ENCODE measurements around the gene CASZ1. TPM values are rescaled to one million over a fixed set of nuclear protein-coding genes. Genes with fewer than 3 reads are reported as not detected.

CASZ1 gene
- total RNA-seq, 1 experiment from 2014 or later: 3.9 TPM

DNA sequence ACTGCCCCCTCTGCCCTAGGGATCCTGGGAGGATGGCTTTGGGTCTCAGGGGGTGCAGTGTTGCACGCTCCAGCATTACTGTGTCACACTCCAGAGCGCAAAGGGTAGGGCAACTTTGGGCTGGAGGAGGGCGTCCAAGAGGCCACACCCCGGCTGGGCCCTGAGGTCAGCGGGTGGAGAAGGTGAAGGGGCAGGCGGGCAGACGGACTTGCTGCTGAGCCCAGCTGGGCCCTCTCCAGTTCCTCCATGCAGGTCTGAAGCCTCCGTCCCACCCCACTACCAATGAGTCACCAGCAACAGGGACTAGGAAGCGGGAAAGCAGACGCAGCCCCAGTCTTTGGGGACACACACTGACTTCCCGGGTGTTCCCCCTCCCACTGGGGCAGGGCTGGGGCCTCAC is 116.0 kb downstream of the CASZ1 start:
- H3K4me3 Mint-ChIP-seq: no peak overlapping the region
- Histone ChIP-seq H4K20me1 (ENCODE audit: control insufficient read depth, insufficient read depth, insufficient read length) (peaks cover 2% of the 10 kb centered on the region), H3K27me3 (ENCODE audit: insufficient read depth, low read length) (no peaks in the 10 kb centered on the region), H2BK5ac (ENCODE audit: insufficient read length, low read length) (no peak overlapping the region), H4K8ac (replicated peaks; ENCODE audit: insufficient read length, low read depth, low read length) (no peak overlapping the region), H3K23ac (ENCODE audit: insufficient read length, low read depth, low read length) (no peak overlapping the region), H3K23me2 (ENCODE audit: insufficient read length, low read depth, low read length, poor library complexity, severe bottlenecking) (no peaks in the 10 kb centered on the region), H2BK20ac (ENCODE audit: low read depth, low read length, poor library complexity, severe bottlenecking) (no peak overlapping the region), H2BK120ac (ENCODE audit: low read depth, low read length, poor library complexity, severe bottlenecking) (no peak overlapping the region), H3K4ac (ENCODE audit: low read depth, low read length) (no peak overlapping the region), H4K5ac (ENCODE audit: insufficient read length, low read depth, low read length) (no peak overlapping the region), H3T11ph (ENCODE audit: low read length) (no peak overlapping the region), H3K4me2 (ENCODE audit: insufficient read depth, insufficient read length, low read length) (no peak overlapping the region), H2AK5ac (ENCODE audit: insufficient read length, low read length) (no peak overlapping the region), H3K27ac (ENCODE audit: insufficient read length, low read depth, low read length) (no peak overlapping the region), H3K79me2 (ENCODE audit: insufficient read depth, low read length) (no peaks in the 10 kb centered on the region), H3K4me1 (ENCODE audit: insufficient read depth, low read length) (peaks cover 4% of the 10 kb centered on the region; the same call in 1 of the 2 replicates), H4K91ac (ENCODE audit: insufficient read length, low read depth, low read length) (no peak overlapping the region), H2BK15ac (ENCODE audit: low read depth, low read length) (no peak overlapping the region), H3K9ac (ENCODE audit: extremely low read depth, insufficient read length, low read length) (no peak overlapping the region), H2AFZ (ENCODE audit: low read length) (no peak overlapping the region), H3K56ac (ENCODE audit: insufficient read length, low read depth, low read length) (no peak overlapping the region), H3K9me3 (ENCODE audit: control insufficient read depth, low read depth, low read length) (no peaks in the 10 kb centered on the region), H3K14ac (ENCODE audit: insufficient read depth, low read length) (no peak overlapping the region; the same call in 1 of the 2 replicates), H3K18ac (ENCODE audit: insufficient read length, low read depth, low read length) (no peak overlapping the region), H3K79me1 (ENCODE audit: insufficient read depth, low read depth, low read length, poor library complexity, severe bottlenecking) (no peaks in the 10 kb centered on the region), H2BK12ac (ENCODE audit: insufficient read length, low read depth, low read length) (no peak overlapping the region)
- H3K27me3 Mint-ChIP-seq (ENCODE audit: low read depth): no peaks in the 10 kb centered on the region
- no peak for TF ChIP-seq CTCF (conservative IDR thresholded peaks at IDR 0.05)
- H3K27ac Mint-ChIP-seq: no peak overlapping the region
- H3K9me3 Mint-ChIP-seq: no peaks in the 10 kb centered on the region
- DNase-seq: no peak
- no CpG with 5 or more reads among the region's 11 CpGs for whole genome bisulfite sequencing (ENCODE audit: extremely low coverage, insufficient read length, low lambda C conversion rate)
- H3K36me3 Mint-ChIP-seq (ENCODE audit: insufficient read depth in 1 of 3, low read depth in 3 of 3): no peaks in the 10 kb centered on the region
- H3K4me1 Mint-ChIP-seq: peaks cover 65 to 70% of the 10 kb centered on the region in 2 experiments

Measured in H9 (cell line).